Sigmoid colon (tissue), 7 donors: Measurements from ENCODE around the gene GAB2. TPM values are rescaled to one million over a fixed set of nuclear protein-coding genes. Genes with fewer than 3 reads are reported as not detected.
"Not testable (repeated sequence)": the region's sequence is repeated elsewhere in the genome, so short reads cannot be mapped to it uniquely, and the experiment has no call there.

ENCODE experiments used
- DNase-seq: peaks from one replicate; pipeline ENCODE4 v3.0.0-alpha.2; 2019
- H3K27ac ChIP-seq, 4 donors: fragments of 200-600 bp; sonication (generic); one replicate each; pipeline ENCODE4 v1.5.1; 2016 to 2019; ENCODE audit warnings: mild to moderate bottlenecking in 1 of 4
- H3K27me3 ChIP-seq, 3 donors: fragments of 200-600 bp; sonication (generic); one replicate each; pipeline ENCODE4 v1.5.1; 2019; ENCODE audit warnings: mild to moderate bottlenecking in 1 of 3
- H3K36me3 ChIP-seq, 4 donors: fragments of 200-600 bp; sonication (generic); one replicate each; pipeline ENCODE4 v1.5.1; 2016 to 2019
- H3K4me1 ChIP-seq, 4 donors: fragments of 200-600 bp; sonication (generic); one replicate each; pipeline ENCODE4 v1.5.1; 2017 to 2019
- H3K4me3 ChIP-seq, 4 donors: fragments of 200-600 bp; sonication (generic); one replicate each; pipeline ENCODE4 v1.5.1; 2017 to 2019; ENCODE audit warnings: mild to moderate bottlenecking in 2 of 4, moderate library complexity in 1 of 4
- H3K9me3 ChIP-seq, 4 donors: fragments of 200-600 bp in 3 of 4; sonication (generic) in 3 of 4; one replicate each; pipeline versions ENCODE4 v1.5.1 to v1.6.1; 2013 to 2019
- CTCF ChIP-seq, 4 experiments: fragments of 450-650 bp in 3 of 4; fragments of 200-600 bp in 1 of 4; IDR thresholded peaks; one replicate each; pipeline ENCODE4 v1.5.1; 2016 to 2019; ENCODE audit warnings: antibody characterized with exemption in 4 of 4, mild to moderate bottlenecking in 3 of 4, moderate library complexity in 2 of 4
- EP300 ChIP-seq, 4 donors: sonication (generic); formaldehyde crosslinking; IDR thresholded peaks; one replicate each; pipeline ENCODE4 v1.6.1; 2017; ENCODE audit warnings: antibody characterized with exemption in 4 of 4
- POLR2A ChIP-seq, 2 donors: fragments of 450-650 bp; IDR thresholded peaks; one replicate each; pipeline ENCODE4 v1.6.1; 2016; ENCODE audit warnings: antibody characterized with exemption in 2 of 2, mild to moderate bottlenecking in 2 of 2, moderate library complexity in 2 of 2
- POLR2AphosphoS5 ChIP-seq, 4 donors: sonication (generic); formaldehyde crosslinking; IDR thresholded peaks; one replicate each; pipeline ENCODE4 v1.6.1; 2017; ENCODE audit warnings: antibody characterized with exemption in 4 of 4
- WGBS, 2 donors: extraction: QIAGEN DNeasy Blood & Tissue Kit; methylation state at CpG; one replicate each; pipeline ENCODE4 v1.1.7; 2013; 5-methylcytosine and 5-hydroxymethylcytosine counted together
- intact Hi-C: fragments of 100-400 bp; cut with DNase I; formaldehyde crosslinking; loops from one replicate; pipeline ENCODE4 v1.15.1; 2023
- polyA plus RNA-seq, 3 donors: library from polyadenylated mRNA; stranded (reverse); fragments of 200-250 nt; gene quantifications; one replicate each; pipeline ENCODE4 v1.2.3, GENCODE V29; 2013
- total RNA-seq, 4 donors: library from RNA; depleted of rRNA; stranded (reverse); fragments of >200 nt; gene quantifications; one replicate each; pipeline ENCODE4 v1.1.0, GENCODE V29; 2016
- donor health status: healthy with polysubstance abuse.
- donor health status: Bipolar disorder and iron deficiency.
- donor health status: healthy.

GAB2 gene
- total and polyA plus RNA-seq, 7 donors, result 10.8 to 23.5 (median 13.6) TPM

DNA sequence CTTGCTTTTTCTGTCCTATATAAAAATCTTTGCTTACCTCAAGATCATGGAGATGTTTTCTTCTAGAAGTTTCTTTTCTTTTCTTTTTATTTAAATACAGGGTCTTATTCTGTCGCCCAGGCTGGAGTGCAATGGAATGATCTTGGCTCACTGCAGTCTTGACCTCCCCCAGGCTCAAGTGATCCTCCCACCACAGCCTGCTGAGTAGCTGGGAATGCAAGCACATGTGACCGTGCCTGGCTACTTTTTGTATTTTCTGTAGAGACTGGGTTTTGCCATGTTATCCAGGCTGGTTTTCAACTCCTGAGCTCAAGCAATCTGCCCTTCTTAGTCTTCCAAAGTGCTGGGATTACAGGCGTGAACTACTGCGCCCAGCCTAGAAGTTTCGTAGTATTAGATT is 183.6 kb downstream of the GAB2 start:
- intact Hi-C loops, result no loop called here
- WGBS, 2 donors, result 87 to 97% methylated on average over 5 of the region's 5 CpGs
- no peak for DNase-seq
- H3K4me3 ChIP-seq, result no peak overlapping the region
- peaks cover 0 to 12% (median 3%) of the 10 kb centered on the region in 4 donors for H3K4me1 ChIP-seq
- H3K36me3 ChIP-seq, result no peaks in the 10 kb centered on the region
- no peaks in the 10 kb centered on the region for H3K9me3 ChIP-seq
- TF ChIP-seq CTCF (IDR thresholded peaks at IDR 0.05) (no peak), POLR2AphosphoS5 (IDR thresholded peaks at IDR 0.05) (no peak)
- H3K27me3 ChIP-seq, result no peaks in the 10 kb centered on the region
- H3K27ac ChIP-seq, result no peak overlapping the region

DNA sequence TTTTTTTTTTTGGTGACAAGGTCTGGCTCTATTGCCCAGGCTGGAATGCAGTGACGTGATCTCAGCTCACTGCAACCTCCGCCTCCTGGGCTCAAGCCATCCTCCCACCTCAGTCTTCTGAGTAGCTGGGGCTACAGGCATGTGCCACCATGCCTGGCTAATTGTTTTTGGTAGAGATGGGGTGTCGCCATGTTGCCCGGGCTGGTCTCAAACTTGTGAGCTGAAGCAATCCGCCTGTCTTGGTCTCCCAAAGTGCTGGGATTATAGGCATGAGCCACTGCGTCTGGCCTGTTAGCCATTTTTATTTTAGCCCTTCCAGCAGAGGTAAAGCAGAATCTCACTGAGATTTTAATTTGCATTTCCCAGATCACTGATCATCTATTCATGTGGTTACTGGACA is 184.6 kb downstream of the GAB2 start:
- H3K27me3 ChIP-seq, H3K4me3 ChIP-seq, DNase-seq, H3K36me3 ChIP-seq, intact Hi-C loops, H3K27ac ChIP-seq, H3K9me3 ChIP-seq: not testable (repeated sequence)
- H3K4me1 ChIP-seq, result peaks cover 0 to 12% (median 3%) of the 10 kb centered on the region in 4 donors
- WGBS, 2 donors, result 95 to 96% methylated on average over 6 of the region's 6 CpGs

- no peak for TF ChIP-seq CTCF (IDR thresholded peaks at IDR 0.05)
- TF ChIP-seq POLR2AphosphoS5 (IDR thresholded peaks at IDR 0.05), result peak in 1 of 4 donors; percentile 19
- Histone ChIP-seq H3K36me3 (no peaks in the 10 kb centered on the region), H3K4me1 (peaks cover 0 to 12% (median 3%) of the 10 kb centered on the region in 4 donors), H3K4me3 (no peak overlapping the region), H3K27me3 (no peaks in the 10 kb centered on the region), H3K9me3 (no peaks in the 10 kb centered on the region), H3K27ac (peak overlapping the region in 3 of 4 donors; percentile 9 to 41 (median 14))
- intact Hi-C loops, result no loop called here
- DNase-seq, result no peak
These were observed 185.6 kb downstream of the GAB2 start for GRCh38 chr11:78231962-78232501.

DNA sequence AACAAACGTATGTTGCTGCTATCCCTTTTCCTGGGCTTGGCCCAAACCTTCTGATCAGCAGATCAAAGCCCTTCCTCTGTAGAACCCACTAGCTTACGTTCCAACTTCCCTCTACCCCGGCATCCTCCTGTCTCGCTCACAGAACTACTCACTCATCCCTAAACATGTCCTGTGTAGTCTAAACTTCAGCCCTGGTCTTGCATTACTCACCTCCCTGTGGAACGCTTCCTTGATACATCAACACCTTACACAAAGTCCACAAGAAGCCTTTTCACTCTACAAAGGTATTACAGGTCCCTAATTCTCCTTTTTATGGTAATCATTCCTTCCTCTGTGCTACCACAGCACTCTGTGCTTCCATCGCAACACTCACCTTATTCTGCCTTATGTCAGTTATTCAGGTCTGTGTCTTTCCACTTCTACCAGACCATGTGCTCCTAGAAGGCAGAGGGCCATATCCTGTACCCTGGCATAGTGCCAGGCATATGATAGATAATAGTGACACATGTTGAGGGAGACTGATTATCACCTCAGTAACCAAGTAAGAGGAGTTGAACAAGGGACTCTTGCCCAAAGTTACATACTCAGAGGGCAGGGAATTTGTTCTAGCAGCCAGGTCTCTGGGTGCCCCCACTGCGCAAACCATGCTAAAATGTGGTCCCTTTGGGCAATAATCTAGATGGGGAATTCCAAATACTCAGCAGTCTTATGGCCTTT is 187.3 kb downstream of the GAB2 start:
- Histone ChIP-seq H3K27ac (no peak overlapping the region), H3K4me1 (peaks cover 0 to 12% (median 3%) of the 10 kb centered on the region in 4 donors), H3K36me3 (peaks cover 0 to 3% (median 1%) of the 10 kb centered on the region in 4 donors), H3K27me3 (no peaks in the 10 kb centered on the region), H3K9me3 (no peaks in the 10 kb centered on the region), H3K4me3 (no peak overlapping the region)
- WGBS, 2 donors, result 81 to 91% methylated on average over 7 of the region's 7 CpGs
- no peak for DNase-seq
- intact Hi-C loops, result no loop called here
- no peak for TF ChIP-seq EP300 (IDR thresholded peaks at IDR 0.05)
- no peak for TF ChIP-seq POLR2AphosphoS5 (IDR thresholded peaks at IDR 0.05)
- TF ChIP-seq CTCF (IDR thresholded peaks at IDR 0.05), result no peak
- no peak for TF ChIP-seq POLR2A (IDR thresholded peaks at IDR 0.05)

GRCh38 chr11:78229106-78229505 is 188.5 kb downstream of the GAB2 start:
- WGBS, 2 donors, result 89 to 96% methylated on average over 2 of the region's 2 CpGs
- TF ChIP-seq POLR2A (IDR thresholded peaks at IDR 0.05), result no peak
- no peak for TF ChIP-seq POLR2AphosphoS5 (IDR thresholded peaks at IDR 0.05)
- no peak for TF ChIP-seq CTCF (IDR thresholded peaks at IDR 0.05)
- no peak for TF ChIP-seq EP300 (IDR thresholded peaks at IDR 0.05)
- Histone ChIP-seq H3K9me3 (no peaks in the 10 kb centered on the region), H3K36me3 (peaks cover 2 to 13% (median 9%) of the 10 kb centered on the region in 4 donors), H3K27me3 (no peaks in the 10 kb centered on the region), H3K4me3 (no peak overlapping the region), H3K4me1 (peaks cover 0 to 12% (median 3%) of the 10 kb centered on the region in 4 donors), H3K27ac (peak overlapping the region in 1 of 4 donors; percentile 22)
- intact Hi-C loops, result loop anchor here (2.0 to 5.0 kb wide), 2 partner anchors 188 to 336 kb away; partner anchors contain the start of gene GAB2
- DNase-seq, result no peak
